H1 (cell line): Measurements from ENCODE around the gene HBS1L.

Experiments
- ATF3 ChIP-seq: IDR thresholded peaks from 2 replicates; pipeline ENCODE4 v1.6.1; 2011; ENCODE audit warnings: low read depth, mild to moderate bottlenecking, low read length; ENCODE audit not compliant: insufficient read depth
- CHD2 ChIP-seq: IDR thresholded peaks from 2 replicates; pipeline ENCODE4 v1.6.1; 2012; ENCODE audit warnings: low read length, improper control_type of control experiment
- CTCF ChIP-seq, 3 experiments: IDR thresholded peaks; 1 replicate in 2 of 3; 2 replicates in 1 of 3; pipeline versions ENCODE4 v1.5.1 to v1.6.1; 2011; ENCODE audit warnings: low read length in 3 of 3, mild to moderate bottlenecking in 3 of 3, inconsistent platforms in 2 of 3, low read depth in 1 of 3, moderate library complexity in 1 of 3; ENCODE audit not compliant: insufficient read depth in 1 of 3; ENCODE audit errors: control extremely low read depth in 1 of 3
- EP300 ChIP-seq, 2 experiments: IDR thresholded peaks; 1 replicate in 1 of 2; 2 replicates in 1 of 2; pipeline ENCODE4 v1.6.1; 2011 to 2012; ENCODE audit warnings: low read depth in 2 of 2, low read length in 2 of 2, mild to moderate bottlenecking in 2 of 2, borderline replicate concordance in 1 of 2, inconsistent platforms in 1 of 2, moderate library complexity in 1 of 2
- EZH2 ChIP-seq: fragments of 200-600 bp; sonication (generic); IDR thresholded peaks from 2 replicates; pipeline ENCODE4 v1.7.1; 2012; ENCODE audit warnings: low read depth, mild to moderate bottlenecking, moderate library complexity, low read length, inconsistent platforms; ENCODE audit not compliant: severe bottlenecking
- HDAC6 ChIP-seq: IDR thresholded peaks from one replicate; pipeline ENCODE4 v1.7.1; 2012; ENCODE audit warnings: low read depth, mild to moderate bottlenecking, inconsistent platforms, low read length, moderate library complexity
- JUND ChIP-seq: IDR thresholded peaks from 2 replicates; pipeline ENCODE4 v1.6.1; 2011; ENCODE audit warnings: mild to moderate bottlenecking, improper control_type of control experiment, low read length
- KDM5A ChIP-seq: fragments of 200-600 bp; IDR thresholded peaks from 2 replicates; pipeline ENCODE4 v1.7.1; 2012; ENCODE audit warnings: mild to moderate bottlenecking, low read length, inconsistent platforms, mixed read lengths
- POLR2A ChIP-seq, 2 experiments: IDR thresholded peaks; 1 replicate in 1 of 2; 2 replicates in 1 of 2; pipeline ENCODE4 v1.6.1; 2011; ENCODE audit warnings: low read depth in 2 of 2, low read length in 2 of 2, mild to moderate bottlenecking in 2 of 2; ENCODE audit errors: control extremely low read depth in 1 of 2
- POLR2AphosphoS5 ChIP-seq: IDR thresholded peaks from 2 replicates; pipeline ENCODE4 v1.6.1; 2011; ENCODE audit warnings: low read depth, low read length
- RXRA ChIP-seq: IDR thresholded peaks from 2 replicates; pipeline ENCODE4 v1.6.1; 2011; ENCODE audit warnings: low read depth, mild to moderate bottlenecking, low read length, moderate library complexity; ENCODE audit not compliant: insufficient read depth
- SUZ12 ChIP-seq: fragments of 200-600 bp; sonication (generic); IDR thresholded peaks from 2 replicates; pipeline ENCODE4 v1.6.1; 2012; ENCODE audit warnings: mild to moderate bottlenecking, inconsistent platforms, low read length, moderate library complexity, mixed read lengths
- YY1 ChIP-seq: IDR thresholded peaks from 2 replicates; pipeline ENCODE4 v1.6.1; 2011; ENCODE audit warnings: low read depth, mild to moderate bottlenecking, low read length

DNA sequence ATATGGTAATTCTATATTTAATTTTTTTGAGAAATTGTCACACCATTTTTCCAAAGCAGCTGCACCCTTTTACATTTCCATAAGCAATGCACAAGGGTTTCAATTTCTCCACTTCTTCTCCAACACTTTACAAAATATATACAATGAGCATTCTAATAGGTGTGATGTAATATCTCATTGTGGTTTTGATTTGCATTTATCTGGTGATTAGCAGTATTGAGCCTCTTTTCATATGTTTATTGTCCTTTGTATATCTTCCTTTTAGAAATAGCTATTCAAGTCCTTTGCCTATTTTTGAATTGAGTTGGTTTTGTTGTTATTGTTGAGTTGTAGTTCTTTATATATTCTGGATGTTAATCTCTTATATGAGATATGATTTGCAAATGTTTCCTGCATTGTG, 47.6 kb upstream of the HBS1L start:
- TF ChIP-seq SUZ12 (no peak), EZH2 (no peak), JUND (no peak), CTCF (IDR thresholded peaks at IDR 0.05; ENCODE audit: control extremely low read depth in 1 of 3, insufficient read depth in 1 of 3, low read depth in 1 of 3, low read length in 3 of 3) (no peak), YY1 (no peak), POLR2A (IDR thresholded peaks at IDR 0.05; ENCODE audit: control extremely low read depth in 1 of 2, low read depth in 2 of 2, low read length in 2 of 2) (no peak), HDAC6 (no peak), KDM5A (no peak), RXRA (no peak), ATF3 (no peak), POLR2AphosphoS5 (no peak), CHD2 (no peak), EP300 (IDR thresholded peaks at IDR 0.05; ENCODE audit: borderline replicate concordance in 1 of 2, low read depth in 2 of 2, low read length in 2 of 2) (no peak)
